Esophagus squamous epithelium (tissue), 4 donors: ENCODE measurements around the gene NGDN.

Source experiments
- POLR2A ChIP-seq, 4 donors: fragments of 450-650 bp; IDR thresholded peaks; one replicate each; pipeline ENCODE4 v1.6.1; 2017; ENCODE audit warnings: antibody characterized with exemption in 4 of 4, mild to moderate bottlenecking in 4 of 4, moderate library complexity in 3 of 4
- TF ChIP-seq, protein P1 (sequence below), 6 experiments: fragments of 450-650 bp in 4 of 6; fragments of 200-600 bp in 2 of 6; sonication (generic) in 2 of 6; IDR thresholded peaks; one replicate each; pipeline ENCODE4 v1.5.1; 2016 to 2019; ENCODE audit warnings: antibody characterized with exemption in 6 of 6, mild to moderate bottlenecking in 4 of 6, moderate library complexity in 4 of 6

DNA sequence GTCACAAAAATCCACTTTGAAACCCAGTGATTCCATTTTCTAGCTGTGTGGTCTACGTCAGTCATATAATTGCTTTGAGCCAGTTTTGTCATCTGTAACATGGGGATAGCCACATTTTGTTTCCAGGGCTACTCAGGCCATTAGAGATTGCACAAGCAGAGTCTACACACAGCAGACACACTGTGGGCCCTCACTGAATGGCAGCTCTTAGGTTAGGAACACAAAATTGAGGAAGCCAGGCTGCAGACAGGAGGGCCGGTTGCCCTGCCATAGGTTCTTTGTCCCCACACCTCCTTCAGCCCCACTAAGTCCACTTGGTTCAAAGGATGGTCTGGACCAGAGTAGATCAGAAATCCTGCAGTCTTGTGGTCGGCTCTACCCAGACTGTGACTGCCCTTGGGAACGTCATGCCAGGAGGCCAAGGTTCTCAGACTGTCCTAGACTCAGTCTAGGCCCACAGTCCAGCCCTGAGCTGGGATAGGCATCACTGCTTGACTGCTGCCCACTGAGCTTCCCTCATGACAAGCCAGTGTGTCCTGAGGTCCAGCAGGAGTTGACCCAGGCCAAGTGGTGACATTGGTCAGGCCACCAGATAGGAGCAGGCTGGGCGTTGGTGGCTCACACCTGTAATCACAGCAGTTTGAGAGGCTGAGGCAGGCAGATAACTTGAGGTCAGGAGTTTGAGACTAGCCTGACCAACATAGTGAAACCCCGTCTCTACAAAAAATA is 30.2 kb upstream of the NGDN start:
- TF ChIP-seq, protein P1, sequence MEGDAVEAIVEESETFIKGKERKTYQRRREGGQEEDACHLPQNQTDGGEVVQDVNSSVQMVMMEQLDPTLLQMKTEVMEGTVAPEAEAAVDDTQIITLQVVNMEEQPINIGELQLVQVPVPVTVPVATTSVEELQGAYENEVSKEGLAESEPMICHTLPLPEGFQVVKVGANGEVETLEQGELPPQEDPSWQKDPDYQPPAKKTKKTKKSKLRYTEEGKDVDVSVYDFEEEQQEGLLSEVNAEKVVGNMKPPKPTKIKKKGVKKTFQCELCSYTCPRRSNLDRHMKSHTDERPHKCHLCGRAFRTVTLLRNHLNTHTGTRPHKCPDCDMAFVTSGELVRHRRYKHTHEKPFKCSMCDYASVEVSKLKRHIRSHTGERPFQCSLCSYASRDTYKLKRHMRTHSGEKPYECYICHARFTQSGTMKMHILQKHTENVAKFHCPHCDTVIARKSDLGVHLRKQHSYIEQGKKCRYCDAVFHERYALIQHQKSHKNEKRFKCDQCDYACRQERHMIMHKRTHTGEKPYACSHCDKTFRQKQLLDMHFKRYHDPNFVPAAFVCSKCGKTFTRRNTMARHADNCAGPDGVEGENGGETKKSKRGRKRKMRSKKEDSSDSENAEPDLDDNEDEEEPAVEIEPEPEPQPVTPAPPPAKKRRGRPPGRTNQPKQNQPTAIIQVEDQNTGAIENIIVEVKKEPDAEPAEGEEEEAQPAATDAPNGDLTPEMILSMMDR (IDR thresholded peaks at IDR 0.05): no peak
- TF ChIP-seq POLR2A (IDR thresholded peaks at IDR 0.05): no peak
